ENCODE measurements around the gene MAPK11.

MAPK11 gene

DNA sequence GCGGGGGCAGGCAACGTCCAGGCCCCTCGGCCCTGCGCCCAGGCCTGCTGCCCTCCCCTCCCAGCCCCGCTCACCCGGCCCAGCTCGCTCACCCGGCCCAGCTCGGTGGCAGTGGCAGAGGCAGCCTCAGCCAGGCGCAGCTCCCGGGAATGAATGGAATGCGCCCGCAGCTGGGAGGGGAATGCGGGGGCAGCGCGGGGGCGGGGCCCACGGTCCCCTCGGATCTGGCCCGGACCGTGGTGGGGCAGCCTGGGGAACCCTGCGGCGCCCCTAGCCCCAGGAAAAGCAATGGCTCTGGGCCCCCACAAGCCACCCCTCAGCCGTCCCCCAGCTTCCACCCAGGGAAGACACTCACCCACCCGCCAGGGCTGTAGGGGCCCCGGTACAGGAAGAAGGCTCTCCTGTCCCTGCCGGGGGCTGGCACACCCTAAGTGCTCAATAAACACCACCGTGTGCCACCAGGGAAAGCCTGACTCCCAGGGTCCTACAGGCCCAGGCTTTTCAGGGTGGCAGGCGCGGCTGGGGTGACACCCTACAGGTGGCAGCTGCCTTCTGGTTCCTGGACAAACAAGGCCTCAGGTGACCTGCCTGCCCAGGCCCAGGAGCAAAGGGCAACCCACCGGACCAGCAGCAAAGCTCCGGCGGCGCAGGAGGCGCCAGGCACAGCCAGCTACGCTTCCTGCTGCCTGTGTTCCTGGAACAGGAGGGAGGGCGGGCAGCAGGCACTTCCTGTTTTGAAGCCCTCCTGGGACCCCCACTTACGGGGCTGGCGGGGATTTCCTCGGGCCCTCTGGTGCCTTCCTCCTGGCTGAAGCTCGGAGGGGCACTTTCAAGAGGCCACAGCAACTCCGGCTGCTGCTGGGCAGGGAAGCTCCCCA lies 23.5 kb upstream of the MAPK11 start:
- no peak for DNase-seq (ENCODE audit: low read depth in 2 of 2)

DNA sequence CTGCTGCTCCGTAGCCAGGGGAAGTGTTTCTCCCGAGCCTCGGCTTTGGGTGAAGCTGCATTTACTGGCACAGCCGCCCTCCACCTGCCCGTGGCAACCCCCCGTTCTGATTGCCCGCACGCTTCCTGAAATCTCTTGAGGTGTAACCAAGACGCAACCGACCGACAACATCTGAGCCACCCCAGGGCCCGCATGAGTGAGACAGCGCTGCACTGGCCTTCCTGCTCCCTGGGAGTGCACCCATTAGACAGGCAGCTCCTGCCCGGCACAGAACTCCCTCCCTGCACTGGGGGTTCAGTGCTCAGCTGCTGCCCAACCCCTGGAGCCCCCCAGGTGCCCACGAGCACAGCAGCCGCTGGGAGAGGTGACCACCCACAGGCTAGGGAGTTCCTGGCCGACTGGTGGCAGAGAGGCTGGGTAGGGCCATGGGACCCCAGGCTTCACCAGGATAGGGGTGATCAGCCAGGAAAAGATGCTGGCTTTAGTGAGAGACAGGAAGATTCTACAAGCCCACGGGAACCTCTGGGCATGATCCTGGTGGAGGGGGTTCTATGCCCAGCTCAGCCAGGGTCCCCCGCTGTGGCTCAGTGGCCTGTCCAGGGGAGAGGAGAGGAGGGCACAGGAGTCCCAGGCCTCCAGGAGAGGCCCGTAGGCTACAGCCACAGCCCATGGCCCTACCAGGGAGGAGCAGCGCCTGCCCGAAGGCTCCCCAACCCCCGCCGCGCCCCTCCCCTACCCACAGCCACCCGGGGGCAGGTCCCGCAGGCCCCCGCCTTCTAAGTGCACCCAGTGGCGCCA lies 22.7 kb upstream of the MAPK11 start:
- DNase-seq (ENCODE audit: low read depth in 2 of 2), result no peak

DNA sequence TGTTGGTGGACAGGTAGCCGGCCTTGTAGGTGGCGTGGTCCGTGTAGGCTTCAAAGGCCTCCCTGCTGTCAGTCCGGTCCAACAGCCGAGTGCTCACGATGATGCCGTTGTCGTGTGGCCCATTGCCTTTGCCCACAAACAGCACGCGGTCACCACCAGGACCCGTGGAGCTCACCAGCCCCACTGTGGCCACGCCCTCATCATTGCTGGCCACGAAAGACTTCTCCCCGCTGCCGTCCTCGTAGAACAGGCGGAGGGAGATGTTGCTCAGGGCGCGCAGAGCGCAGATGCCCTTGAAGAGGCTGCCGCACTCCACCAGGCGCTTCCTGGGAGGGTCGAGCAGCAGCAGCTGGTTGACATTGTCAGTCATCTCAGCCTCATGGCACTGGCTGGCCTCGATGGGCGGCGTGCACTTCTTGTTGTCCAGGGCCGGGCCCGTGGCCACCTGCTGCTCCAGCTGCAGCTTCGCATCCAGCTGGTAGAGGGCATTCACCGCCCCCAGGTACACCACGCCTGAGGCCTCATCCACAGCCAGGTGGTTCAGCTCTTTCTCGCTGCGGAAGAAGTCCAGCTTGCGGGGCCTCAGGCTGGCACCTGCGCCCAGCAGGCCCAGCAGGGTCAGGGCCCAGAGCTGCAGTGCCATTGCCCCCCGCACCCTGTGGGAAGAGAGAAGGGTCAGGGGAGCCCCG lies 19.9 kb upstream of the MAPK11 start:
- no peak for DNase-seq (ENCODE audit: low read depth in 2 of 2)

DNA sequence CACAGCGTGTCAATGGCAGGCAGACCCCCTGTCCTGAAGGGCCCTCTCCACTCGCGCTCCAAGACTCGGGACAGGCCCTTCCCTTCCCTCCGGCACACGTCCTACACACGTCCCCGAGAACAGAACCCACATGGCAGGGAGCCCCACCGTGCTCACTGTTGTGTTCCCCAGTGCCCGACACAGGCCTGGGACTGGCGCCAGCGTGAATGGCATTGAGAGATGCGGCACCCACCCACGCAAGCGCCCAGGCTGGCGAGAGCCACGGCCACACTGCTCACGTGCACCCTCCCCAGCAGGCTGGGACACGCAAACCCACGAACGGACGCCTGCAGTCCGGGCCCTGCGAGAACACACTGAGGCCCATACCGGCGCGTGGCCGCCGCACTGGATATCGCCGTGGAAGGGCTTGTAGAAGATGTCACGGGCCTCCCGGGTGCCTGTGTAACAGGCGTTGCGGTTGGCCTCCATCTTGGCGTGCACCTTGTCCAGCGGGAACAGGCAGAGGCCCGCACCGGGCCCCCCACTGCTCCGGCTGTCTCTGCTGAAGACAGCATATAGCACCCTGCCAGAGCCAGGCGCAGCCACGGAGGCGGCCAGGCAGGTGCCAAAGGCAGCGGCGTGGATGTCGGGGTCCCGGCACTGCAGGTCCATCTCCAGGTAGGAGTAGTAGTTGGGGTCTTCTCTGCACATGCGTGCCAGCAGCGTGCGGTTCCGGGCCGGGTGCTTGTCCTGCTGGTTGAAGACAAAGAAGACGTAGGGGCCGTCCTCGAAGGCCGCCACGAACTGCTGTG lies 19.2 kb upstream of the MAPK11 start:
- no peak for DNase-seq (ENCODE audit: low read depth in 2 of 2)

DNA sequence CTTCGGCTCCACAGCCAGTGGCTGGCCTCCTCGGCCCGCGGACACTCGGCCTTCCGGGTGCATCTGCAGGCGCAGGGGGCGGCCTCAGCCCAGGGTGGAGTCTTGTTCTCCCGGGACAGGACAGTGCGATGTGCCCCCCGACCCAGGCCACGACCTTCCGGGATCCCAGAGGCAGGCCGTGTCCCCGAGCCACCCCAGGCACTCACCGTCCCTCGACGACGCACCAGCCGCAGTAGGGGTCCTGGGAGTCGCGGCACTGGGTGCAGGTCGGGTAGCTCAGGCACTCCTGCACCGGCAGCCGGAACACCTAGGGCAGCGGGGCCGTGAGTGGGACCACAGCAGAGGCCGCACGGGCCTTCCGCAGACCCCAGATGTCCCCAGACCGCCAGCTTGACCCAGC lies 17.6 kb upstream of the MAPK11 start:
- DNase-seq (ENCODE audit: low read depth in 2 of 2), result no peak

DNA sequence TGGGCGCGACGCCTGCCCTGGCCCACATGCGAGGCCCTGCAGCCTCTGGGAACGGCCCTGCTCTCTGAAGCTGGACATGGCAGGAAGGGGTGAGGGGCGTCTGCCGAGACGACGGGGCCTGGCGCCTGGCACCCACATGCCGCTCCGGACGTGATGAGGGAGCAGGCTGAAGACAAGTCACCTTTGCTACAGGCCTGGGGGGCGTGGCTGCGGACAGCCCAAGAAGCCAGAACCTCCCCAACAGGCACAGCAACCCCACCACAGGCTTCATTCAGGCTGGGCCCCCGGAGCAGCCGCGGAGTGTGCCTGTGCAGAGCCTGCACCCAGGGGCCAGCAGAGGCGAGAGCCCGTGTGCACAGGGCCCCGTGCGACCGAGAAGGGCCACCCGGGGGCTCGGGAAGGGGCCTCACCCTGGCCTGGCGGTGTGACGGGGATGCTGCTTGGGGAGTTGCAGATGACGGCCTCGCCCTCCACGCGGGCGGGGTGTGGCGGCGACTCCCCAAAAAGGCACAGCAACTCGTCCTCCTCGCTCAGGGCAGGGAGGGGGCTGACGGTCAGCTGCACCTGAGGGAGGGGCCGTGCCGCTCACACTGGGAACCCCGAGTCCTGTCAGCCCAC lies 16.6 kb upstream of the MAPK11 start:
- no peak for DNase-seq (ENCODE audit: low read depth in 2 of 2)

DNA sequence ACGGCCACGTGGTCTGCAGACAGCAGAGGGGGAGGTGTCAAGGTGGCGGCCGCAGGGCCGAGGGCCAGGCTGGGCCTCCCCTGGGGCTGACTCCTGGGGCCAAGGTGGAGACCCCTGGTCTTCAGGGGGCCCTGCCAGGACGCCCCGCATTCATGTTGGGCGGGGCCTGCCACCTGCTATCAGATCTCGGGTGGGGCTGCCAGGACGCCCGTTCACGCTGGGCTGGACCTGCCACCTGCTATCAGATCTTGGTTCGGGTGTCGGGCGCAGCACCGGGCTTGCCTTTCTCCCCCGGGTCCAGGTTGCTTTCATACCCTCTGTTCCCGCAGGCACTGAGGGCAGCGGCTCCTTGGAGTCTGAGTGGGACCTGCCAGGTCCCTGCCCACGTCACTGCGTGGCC lies 16.1 kb upstream of the MAPK11 start:
- DNase-seq (ENCODE audit: low read depth in 2 of 2), result no peak

DNA sequence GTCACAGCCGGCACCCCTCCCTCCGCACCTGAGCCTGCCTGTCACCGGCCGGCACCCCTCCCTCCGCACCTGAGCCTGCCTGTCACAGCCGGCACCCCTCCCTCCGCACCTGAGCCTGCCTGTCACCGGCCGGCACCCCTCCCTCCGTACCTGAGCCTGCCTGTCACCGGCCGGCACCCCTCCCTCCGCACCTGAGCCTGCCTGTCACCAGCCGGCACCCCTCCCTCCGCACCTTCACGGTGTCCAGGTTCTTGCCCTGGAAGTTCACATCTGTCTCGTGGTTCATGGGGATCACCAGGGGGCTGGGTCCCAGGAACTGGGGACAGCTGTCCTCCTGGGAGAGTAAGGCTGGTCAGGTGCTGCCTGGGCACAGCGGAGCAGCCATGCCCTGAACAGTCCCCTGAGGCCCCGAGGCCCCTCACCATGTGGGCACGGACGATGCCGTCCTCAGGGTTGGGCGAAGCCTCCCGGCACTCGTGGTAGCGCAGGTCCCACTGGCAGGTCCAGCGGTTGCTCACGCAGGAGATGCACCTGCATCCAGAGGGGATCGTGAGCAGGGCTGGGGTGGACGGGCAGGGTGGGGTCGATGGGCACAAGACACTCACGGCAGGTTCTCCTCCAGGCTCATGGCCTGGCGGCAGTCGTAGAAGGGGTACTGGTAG lies 15.5 kb upstream of the MAPK11 start:
- DNase-seq (ENCODE audit: low read depth in 2 of 2), result no peak

DNA sequence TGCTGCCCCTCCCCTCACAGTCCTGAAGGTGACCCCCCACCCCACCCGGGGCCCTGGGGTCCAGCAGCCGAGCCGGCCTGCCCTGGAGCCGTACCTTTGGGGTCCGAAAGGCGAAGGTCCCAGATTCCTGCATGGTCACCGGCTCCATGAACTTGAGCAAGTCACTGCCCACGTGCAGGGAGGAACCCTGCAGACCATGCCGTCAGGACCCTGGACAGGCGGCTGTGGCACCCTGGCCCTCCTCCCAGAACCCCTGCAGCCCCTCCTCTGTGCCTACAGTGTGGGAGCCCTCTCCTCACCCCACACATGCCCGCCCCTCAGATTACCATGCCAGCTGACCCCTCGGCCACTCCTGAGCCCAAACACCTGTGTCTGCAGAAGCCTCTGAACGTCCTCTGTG lies 14.3 kb upstream of the MAPK11 start:
- DNase-seq (ENCODE audit: low read depth in 2 of 2), result no peak

DNA sequence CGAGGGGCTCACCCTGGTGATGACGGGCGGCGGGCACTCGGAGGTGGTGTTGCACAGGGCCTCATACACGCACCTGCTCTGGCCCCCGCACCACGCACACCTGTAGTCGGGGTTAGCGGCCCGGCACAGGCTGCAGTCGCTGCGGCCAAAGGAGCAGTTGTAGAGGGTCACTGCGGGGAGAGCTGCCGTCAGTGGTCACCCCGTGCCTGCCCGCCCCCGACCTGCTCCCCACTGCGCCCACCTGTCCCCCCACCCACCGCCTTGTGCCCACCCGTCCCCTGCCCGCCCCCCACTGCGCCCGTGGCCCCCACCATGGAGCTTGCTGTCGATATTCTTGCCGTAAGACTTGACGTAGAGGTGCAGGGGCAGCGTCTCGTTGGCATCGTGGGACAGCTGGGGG lies 13.6 kb upstream of the MAPK11 start:
- DNase-seq (ENCODE audit: low read depth in 2 of 2), result no peak

DNA sequence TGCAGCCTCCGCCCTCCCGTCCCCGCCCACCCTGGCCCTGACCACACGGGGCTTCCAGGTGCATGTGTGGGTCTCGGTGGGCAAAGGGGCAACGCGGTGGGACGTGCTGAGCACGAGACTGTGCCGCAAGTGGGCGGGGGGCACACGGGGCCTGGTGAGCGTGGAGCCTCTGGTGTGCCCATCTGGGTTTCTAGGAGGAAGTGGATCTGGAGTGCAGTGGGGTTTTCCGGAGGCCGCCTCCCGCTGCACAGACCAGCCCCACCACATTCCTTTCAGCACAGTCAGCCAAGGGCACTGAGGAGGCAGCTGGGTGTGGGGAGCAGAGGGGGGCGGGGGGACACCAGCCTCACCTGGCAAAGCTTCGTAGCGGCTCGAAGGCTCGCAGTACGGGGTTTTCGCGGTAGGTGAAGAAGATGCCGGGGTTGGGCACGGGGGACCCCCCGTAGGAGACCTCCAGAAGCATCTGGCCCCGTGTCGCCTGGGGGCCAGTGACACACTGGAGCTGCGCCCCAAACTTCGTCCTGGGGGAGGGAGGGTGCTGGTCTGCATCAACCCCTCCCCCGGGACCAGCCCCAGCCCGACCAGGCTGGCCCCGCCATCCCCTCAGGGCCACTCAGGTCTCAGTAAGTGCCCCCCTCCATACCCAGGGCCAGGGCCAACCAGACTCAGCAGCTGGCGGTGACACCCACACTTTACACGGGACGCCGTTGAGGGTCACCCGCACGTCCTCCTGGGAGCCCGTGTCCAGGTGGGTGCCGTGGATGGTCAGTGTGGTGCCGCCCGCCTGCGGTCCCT lies 12.4 kb upstream of the MAPK11 start:
- DNase-seq (ENCODE audit: low read depth in 2 of 2), result no peak

DNA sequence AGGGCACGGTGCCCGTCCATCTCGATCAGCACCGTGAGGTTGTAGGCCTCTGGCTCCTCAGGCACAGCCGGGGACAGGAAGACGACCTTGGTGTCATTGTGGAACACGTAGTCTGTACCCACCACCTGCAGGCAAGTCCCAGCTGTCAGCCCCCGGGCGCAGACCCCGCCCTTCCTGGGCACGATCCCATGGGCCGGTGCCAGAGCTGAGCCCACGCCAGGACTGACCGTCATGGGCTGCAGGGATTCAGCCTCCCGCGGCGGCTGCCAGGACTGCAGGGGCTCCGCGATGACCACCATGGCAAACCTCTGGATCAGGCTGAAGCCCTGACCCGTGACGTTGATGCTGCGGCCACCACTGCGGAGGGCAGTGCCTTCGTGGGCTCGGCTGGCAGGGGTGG lies 11.8 kb upstream of the MAPK11 start:
- DNase-seq (ENCODE audit: low read depth in 2 of 2), result no peak

DNA sequence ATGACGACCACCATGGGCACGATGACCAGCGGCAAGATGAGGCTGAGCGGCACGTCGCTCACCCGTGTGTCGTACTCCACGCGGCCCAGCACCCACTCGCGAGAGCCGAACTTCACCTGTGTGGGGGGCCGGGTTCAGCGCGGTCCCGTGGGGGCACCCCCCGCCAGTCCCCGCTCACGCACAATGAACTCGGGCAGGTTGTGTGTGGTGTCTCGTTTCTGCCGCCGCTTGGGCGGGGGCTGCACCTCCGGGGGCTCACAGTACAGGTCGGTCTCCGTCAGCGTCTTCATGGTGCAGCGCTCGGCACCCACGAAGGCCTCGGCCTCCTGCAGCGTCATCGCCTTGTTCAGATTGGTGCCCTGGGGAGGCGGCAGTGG lies 11.2 kb upstream of the MAPK11 start:
- no peak for DNase-seq (ENCODE audit: low read depth in 2 of 2)

DNA sequence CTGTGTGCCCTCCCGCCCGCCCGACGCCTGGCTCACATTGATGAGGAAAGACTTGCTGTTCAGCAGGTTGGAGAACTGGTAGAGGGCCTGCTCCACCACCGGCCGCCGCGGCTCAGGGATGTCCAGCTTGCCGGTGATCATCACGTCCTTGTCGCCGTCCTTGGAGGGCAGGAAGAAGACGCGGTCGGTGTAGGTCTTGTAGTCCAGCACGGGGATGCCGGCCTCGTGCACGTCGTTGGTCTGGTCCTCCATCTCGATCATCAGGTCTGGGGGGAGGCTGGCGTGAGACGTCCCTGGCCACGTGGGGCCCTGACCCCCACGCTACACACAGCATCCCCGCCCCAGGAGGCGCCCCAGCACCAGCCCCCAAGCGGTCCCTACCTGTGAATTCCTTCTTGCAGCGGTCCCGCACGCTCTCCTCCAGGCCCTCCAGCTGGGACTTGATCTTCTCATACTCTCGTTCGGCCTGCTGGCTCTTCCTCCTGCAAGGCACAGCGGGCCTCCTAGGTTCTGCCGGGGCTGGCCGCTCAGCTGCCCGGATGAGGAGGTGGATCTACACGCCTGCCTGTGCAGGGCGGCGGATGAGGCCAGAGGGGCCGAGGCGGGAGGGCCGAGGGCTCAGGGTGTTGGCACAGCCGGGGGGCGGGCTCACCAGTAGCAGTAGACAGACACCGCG lies 10.7 kb upstream of the MAPK11 start:
- no peak for DNase-seq (ENCODE audit: low read depth in 2 of 2)

DNA sequence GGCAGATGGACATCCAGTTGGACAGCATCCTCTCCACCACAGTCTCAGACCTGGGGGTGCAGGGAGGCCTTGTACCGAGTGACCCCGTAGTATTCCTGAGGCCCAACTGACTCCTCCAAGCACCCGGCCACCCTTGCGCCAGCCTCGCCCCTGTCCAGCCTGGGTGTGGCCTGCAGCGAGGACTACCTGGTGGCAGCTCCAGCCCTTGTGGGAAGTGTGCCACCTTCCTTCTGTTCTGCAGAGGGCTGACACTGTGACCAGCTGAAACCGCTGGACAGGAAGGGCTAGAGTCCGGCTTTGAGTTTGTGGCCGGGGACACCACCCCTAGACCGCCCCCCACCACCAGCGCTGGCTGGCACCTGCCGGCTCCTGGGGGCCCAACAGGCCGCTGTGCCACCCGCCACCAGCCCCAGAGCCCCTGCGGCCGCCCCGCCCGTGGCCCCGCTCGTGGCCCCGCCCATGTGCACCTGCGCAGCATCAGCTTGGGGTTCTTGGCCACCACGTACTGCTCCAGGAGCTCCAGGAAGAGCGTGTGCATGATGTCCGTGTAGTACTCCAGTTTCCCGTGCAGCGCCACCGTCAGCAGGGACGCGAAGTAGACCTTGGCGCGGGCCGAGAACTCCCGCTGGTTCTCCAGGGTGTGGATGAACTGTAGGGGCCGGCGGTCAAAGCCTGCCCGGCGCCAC lies 10.0 kb upstream of the MAPK11 start:
- DNase-seq (ENCODE audit: low read depth in 2 of 2), result no peak

DNA sequence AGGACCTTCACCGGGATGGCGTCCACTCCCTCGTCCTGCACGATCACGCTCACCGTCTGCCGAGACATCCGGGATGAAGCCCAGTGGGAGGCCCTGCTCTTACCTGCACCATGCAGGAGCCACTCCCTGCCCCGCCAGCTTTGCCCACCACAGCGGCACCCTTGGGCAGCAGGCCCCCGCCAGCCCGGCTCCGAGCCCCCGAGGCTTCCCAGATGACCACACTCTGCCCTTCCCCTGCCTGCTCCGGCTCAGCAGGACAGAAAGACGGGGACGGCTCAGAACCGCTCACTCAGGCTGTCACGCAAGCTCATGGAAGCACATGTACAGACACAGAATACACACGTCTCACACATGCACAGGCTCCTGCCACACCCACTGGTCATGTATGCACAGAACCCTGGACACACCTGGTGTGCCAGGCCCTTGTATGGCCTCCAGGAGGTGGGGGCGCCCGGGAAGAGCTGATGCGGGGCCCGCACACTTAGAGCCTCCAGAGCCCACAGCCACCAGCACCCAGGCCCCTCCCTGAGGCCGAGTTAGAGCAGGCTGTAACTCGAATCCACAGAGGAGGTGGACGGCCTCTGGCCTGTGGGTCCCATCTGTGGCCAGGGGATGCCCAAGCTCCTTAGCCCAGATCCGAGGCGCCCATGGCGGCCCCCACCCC lies 8.9 kb upstream of the MAPK11 start:
- no peak for DNase-seq (ENCODE audit: low read depth in 2 of 2)

DNA sequence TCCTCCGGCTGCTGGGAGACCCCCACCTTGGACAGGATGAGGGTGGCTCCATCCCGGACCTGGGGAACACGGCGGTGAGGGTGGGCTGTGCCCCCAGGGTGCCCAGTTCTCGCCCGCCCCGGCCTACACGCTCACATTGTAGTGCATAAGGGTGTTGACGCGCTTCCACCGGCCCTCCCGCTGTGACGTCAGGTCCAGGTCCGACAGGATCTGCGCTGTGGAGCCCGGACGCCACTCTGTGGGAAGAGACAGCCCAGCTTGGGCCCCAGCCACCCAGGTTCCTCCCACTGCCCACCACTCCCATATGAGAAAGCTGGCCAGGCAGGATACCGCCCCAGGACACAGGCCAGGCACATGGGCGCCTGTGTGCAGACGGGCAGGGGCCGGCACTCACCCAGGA lies 8.3 kb upstream of the MAPK11 start:
- no peak for DNase-seq (ENCODE audit: low read depth in 2 of 2)

DNA sequence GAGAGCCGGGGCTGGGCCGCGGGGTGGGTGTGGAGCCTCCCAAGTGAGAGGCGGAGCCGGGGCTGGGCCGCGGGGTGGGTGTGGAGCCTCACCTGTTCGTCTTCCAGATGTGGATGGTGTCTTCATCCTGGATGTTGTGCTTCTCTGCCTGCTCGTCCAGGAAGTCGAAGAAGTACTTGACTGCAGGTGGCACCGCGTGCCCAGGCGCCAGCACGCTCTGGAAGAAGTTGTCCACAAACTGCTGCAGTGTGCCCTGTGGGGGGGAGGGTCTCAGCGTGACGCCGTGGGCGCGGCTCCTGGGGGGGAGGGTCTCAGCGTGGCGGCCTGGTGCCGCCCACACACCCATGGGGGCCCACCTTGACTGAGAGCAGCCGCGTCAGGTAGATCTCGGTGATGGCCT lies 7.6 kb upstream of the MAPK11 start:
- DNase-seq (ENCODE audit: low read depth in 2 of 2), result no peak
